Skeletal muscle satellite cell (primary cell): ENCODE data around the gene CCNL2.
"Not testable (repeated sequence)": the region's sequence is repeated elsewhere in the genome, so short reads cannot be mapped to it uniquely, and the experiment has no call there.

Source experiments
- H3K27me3 ChIP-seq: 2 replicates; pipeline ENCODE4 v1.7.0; 2013; ENCODE audit warnings: low read length; ENCODE audit not compliant: control insufficient read depth, insufficient read depth
- H3K36me3 ChIP-seq: 2 replicates; pipeline ENCODE4 v1.7.0; 2013; ENCODE audit warnings: mild to moderate bottlenecking, control low read depth, low read length; ENCODE audit not compliant: insufficient read depth
- H3K4me1 ChIP-seq: 2 replicates; pipeline ENCODE4 v1.7.0; 2013; ENCODE audit warnings: low read length; ENCODE audit not compliant: control insufficient read depth, insufficient read depth
- H3K4me2 ChIP-seq: 2 replicates; pipeline ENCODE4 v1.7.0; 2013; ENCODE audit warnings: mild to moderate bottlenecking, low read length
- H3K4me3 ChIP-seq: 2 replicates; pipeline ENCODE4 v1.7.0; 2013; ENCODE audit warnings: low read length
- H3K9ac ChIP-seq: 2 replicates; pipeline ENCODE4 v1.7.0; 2013; ENCODE audit warnings: mild to moderate bottlenecking, low read depth, low read length, moderate library complexity
- H3K9me3 ChIP-seq: replicated peaks from 2 replicates; pipeline ENCODE4 v1.7.0; 2013; ENCODE audit warnings: mild to moderate bottlenecking, control low read depth, low read length

The CCNL2 gene

DNA sequence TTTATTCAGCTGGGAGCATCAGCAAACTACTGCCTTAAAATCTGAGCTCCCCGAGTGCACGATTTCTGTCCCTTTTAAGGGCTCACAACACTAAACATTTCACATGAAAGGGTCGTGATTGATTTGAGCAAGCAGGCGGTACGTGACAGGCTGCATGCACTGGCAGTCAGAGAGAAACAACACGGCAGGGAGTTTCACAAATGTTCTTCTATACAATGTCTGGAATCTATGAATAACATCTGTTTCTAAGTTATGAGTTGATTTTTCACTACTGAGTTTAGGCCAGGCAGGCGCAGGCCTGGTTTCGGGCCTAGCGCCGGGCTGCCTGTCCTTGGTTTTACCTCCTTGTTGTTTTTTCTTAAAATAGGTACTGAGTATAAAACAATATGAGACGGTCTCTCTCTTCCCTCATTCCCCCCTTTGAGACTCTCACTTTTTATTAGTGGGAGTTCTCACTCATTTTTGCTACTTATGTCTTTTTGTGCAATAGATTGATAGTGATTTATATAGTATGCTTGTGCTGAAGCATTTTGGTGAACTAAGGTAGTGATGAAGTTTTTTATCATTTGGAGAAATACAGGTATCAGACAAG is 13.3 kb upstream of the CCNL2 start:
- not testable (repeated sequence) for H3K4me2 ChIP-seq, H3K9me3 ChIP-seq, H3K36me3 ChIP-seq, H3K4me1 ChIP-seq, H3K4me3 ChIP-seq, H3K9ac ChIP-seq, H3K27me3 ChIP-seq

DNA sequence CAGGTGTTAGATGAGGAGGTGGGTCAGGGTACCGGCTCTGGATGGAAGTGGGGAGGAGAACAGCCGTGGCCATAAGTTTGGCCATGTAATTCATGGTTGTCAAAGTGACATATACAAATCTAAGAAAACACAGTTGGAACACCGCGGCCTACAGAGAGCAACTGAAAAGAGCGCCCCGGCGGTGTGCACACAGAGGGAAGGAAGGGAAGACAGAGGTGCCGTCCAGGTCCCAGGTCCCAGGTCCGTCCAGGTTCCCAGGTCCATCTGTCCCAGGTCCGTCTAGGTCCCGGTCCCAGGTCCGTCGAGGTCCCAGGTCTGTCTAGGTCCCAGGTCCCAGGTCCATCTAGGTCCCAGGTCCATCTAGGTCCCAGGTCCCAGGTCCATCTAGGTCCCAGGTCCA is 12.5 kb upstream of the CCNL2 start:
- H3K9ac ChIP-seq, result no peak overlapping the region
- H3K36me3 ChIP-seq, result peaks cover 2% of the 10 kb centered on the region
- no peak overlapping the region for H3K4me3 ChIP-seq
- H3K9me3 ChIP-seq, result no peaks in the 10 kb centered on the region
- H3K4me1 ChIP-seq, result peaks cover 8% of the 10 kb centered on the region
- no peak overlapping the region for H3K4me2 ChIP-seq
- H3K27me3 ChIP-seq, result no peaks in the 10 kb centered on the region

DNA sequence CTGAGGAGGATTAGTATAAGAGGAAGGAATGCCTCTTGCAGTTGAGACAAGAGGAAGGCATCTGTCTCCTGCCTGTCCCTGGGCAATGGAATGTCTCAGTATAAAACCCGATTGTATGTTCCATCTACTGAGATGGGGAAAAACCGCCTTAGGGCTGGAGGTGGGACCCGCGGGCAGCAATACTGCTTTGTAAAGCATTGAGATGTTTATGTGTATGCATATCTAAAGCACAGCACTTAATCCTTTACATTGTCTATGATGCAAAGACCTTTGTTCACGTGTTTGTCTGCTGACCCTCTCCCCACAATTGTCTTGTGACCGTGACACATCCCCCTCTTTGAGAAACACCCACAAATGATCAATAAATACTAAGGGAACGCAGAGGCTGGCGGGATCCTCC is 11.1 kb upstream of the CCNL2 start:
- not testable (repeated sequence) for H3K9me3 ChIP-seq, H3K27me3 ChIP-seq, H3K9ac ChIP-seq, H3K4me2 ChIP-seq, H3K4me3 ChIP-seq
- Histone ChIP-seq H3K4me1 (peaks cover 18% of the 10 kb centered on the region), H3K36me3 (peaks cover 14% of the 10 kb centered on the region)

DNA sequence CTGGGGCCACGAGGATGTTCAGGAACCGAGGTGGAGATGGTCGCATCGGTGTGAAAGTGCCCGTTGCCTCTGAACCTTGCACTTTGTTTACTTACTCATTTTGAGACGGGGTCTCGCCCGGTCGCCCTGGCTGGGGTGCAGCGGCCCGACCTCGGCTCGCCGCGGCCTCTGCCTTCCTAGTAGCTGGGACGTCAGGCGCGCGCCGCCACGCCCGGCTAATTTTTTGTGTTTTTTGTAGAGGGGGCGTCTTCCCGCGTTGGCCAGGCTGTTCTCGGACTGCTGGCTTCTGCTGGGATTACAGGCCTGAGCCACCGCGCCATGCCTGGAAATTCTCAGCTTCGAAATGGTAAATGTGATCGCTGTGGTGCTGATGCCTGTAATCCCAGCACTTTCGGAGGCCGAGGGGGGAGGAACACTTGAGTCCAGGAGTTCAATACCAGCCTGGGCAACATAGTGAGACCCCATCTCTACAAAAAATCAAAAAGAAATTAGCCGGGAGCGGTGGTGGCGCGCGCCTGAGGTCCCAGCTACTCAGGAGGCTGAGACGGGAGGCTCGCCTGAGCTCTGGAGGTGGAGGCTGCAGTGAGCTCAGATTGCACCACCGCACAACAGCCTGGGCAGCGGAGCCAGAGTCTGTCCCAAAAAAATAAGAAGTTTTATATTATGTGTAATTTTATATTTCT is 8.6 kb upstream of the CCNL2 start:
- Histone ChIP-seq H3K9me3 (no peaks in the 10 kb centered on the region), H3K9ac (peak overlapping the region; percentile 99), H3K36me3 (peaks cover 28% of the 10 kb centered on the region), H3K4me1 (peaks cover 18% of the 10 kb centered on the region), H3K4me3 (peak overlapping the region; percentile 98), H3K4me2 (peak overlapping the region; percentile 96), H3K27me3 (no peaks in the 10 kb centered on the region)

DNA sequence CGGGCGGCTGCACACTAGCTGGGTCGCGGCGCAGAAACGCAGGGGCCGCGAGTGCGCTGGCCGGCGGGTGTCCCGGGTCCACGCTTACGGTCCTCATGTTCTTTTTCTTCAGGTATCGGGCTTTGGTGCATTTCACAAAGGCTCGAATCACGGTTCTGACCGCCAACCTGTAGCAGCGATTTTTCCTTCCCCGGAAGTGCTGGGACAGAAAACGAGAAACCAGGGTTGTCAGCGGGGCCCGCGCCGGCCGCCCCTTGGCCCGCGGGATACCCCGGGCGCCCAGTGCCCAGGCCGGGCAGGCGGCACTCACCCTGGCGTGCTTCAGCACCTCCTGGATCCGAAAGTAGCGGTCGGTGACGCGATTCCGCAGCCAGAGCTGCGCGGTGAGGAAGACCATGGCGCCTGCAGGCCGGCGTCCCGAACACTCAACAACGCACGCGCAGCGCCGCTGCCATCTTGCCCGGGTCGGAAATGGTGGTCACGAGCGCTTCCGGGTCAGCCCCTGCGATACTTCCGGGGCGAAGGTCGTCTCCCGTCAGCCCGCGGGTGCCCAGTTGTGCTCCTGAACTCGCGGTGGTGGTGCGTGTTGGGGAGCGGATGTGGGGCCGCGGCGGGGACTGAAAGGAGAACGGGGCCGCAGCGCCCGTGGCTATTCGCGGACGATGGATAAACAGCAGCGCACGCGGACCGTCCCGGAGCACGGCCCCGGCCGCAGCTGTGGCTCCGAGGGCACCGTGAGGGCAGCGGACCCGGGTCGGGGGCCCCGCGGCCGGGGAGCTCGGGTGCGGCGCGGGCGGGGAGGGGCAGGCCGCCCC is 7.9 kb upstream of the CCNL2 start, which contains the start of gene MRPL20:
MRPL20 (minus strand) TSS at position 473 of the 815 bp plus-strand sequence; CDS start at position 397, 76 bp downstream.
- Histone ChIP-seq H3K27me3 (no peaks in the 10 kb centered on the region), H3K4me3 (peak within 1 kb of the TSS; percentile 98), H3K9me3 (no peaks in the 10 kb centered on the region), H3K4me1 (peaks cover 23% of the 10 kb centered on the region), H3K9ac (peak within 1 kb of the TSS; percentile 99), H3K4me2 (peak within 1 kb of the TSS; percentile 96), H3K36me3 (peaks cover 33% of the 10 kb centered on the region)

DNA sequence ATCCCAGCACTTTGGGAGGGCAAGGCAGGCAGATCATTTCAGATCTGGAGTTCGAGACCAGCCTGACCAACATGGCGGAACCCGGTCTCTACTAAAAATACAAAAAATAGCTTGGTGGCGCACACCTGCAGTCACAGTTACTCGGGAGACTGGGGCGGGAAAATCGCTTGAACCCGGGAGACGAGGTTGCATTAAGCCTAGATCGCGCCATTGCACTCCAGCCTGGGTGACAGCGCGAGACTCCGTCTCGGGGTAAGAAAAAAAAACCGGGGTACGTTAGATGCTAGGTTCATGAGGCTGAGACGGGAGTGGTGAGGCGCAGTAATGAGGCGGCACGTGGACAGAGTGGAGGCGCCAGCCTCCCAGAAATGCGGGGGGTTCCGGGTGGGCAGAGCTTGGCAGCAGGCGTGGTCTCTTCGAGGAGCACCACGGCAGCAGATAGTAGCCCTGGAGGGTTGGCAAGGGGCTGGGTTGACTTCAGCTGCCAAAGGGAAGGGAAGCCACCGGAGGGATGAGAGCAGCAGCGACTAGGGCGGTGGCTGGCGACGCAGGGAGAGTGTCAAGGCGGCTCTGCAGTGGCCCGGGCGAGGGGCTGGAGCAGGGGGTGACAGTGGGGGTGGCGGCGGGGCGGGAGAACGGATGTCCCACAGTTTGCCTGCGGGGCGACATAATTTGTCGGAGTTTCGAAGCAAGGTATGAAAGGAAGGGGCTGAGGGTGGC is 7.1 kb upstream of the CCNL2 start:
- H3K4me1 ChIP-seq, result peaks cover 29% of the 10 kb centered on the region
- H3K9ac ChIP-seq, result peak overlapping the region; percentile 99
- H3K27me3 ChIP-seq, result no peaks in the 10 kb centered on the region
- no peaks in the 10 kb centered on the region for H3K9me3 ChIP-seq
- peaks cover 40% of the 10 kb centered on the region for H3K36me3 ChIP-seq
- peak overlapping the region; percentile 96 for H3K4me2 ChIP-seq
- H3K4me3 ChIP-seq, result peak overlapping the region; percentile 98

DNA sequence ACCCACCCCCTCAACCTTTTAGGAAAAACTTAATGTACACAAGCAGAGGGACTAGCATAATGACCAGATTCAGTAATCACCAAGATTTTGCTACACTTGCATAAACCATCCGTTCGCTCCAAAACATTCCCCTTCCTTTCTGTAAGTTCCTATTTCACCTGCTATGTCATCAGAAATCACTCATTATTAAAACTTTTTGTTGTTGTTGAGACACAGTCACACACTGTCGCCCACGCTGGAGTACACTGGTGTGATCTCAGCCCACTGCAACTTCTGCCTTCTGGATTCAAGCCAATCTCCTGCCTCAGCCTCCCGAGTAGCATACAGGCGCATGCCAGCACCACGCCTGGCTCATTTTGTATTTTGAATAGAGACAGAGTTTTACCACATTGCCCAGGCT is 4.5 kb upstream of the CCNL2 start:
- Histone ChIP-seq H3K9me3 (no peaks in the 10 kb centered on the region), H3K27me3 (no peaks in the 10 kb centered on the region), H3K4me2 (no peak overlapping the region), H3K4me1 (peaks cover 42% of the 10 kb centered on the region), H3K9ac (no peak overlapping the region), H3K4me3 (no peak overlapping the region), H3K36me3 (peaks cover 49% of the 10 kb centered on the region)

DNA sequence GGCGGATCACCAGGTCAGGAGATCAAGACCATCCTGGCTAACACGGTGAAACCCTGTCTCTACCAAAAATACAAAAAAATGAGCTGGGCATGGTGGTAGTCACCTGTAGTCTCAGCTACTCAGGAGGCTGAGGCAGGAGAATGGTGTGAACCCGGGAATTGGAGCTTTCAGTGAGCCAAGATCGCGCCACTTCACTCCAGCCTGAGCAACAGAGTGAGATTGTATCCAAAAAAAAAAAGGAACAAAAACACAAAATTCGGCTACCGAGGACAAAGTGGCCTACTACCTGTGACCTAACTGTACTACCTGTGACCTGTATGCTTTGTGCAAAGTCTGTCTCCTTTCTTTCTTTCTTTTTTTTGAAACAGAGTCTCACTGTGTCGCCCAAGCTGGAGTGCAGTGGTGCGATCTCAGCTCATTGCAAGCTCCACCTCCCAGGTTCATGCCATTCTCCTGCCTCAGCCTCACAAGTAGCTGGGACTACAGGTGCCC is 3.8 kb upstream of the CCNL2 start:
- H3K9ac ChIP-seq, H3K4me2 ChIP-seq, H3K27me3 ChIP-seq, H3K4me3 ChIP-seq, H3K9me3 ChIP-seq: not testable (repeated sequence)
- peaks cover 37% of the 10 kb centered on the region for H3K4me1 ChIP-seq
- H3K36me3 ChIP-seq, result peaks cover 50% of the 10 kb centered on the region

DNA sequence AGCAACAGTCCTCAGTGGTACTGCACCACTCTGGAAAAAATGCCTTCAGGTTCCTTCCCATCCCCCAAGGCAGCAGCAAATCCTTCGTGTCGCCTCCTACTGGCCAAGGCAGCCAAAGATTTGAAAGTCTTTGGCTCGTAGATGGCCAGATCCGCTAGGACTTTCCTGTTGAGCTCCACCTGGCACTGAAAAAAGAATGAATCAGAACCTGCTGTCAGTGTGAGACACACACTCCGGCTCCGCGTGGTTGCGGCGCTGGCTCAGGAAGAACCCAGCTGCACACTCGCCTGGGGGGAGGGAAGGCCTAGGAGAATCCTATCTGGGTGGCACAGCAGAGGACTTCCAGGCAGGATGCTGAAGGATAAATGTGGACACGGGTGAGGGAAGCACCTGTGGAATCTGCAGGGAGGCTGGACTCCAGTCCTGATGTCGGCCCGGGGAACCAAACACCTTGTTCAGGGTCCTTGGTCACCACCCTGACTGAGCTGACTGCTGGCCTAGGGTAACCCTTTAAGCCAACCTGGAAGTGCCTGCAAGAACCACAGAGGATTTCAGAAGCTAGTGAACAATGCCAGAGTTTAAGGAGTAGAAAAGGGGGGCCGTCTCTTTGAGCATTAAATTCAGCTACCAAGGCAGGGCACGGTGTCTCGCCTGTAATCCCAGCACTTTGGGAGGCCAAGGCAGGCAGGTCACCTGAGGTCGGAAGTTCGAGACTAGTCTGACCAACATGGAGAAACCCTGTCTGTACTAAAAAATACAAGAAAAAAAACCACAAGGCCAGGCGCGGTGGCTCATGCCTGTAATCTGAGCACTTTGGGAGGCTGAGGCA is 3.2 kb upstream of the CCNL2 start:
- H3K4me2 ChIP-seq, result no peak overlapping the region
- peaks cover 57% of the 10 kb centered on the region for H3K36me3 ChIP-seq
- H3K9ac ChIP-seq, result no peak overlapping the region

DNA sequence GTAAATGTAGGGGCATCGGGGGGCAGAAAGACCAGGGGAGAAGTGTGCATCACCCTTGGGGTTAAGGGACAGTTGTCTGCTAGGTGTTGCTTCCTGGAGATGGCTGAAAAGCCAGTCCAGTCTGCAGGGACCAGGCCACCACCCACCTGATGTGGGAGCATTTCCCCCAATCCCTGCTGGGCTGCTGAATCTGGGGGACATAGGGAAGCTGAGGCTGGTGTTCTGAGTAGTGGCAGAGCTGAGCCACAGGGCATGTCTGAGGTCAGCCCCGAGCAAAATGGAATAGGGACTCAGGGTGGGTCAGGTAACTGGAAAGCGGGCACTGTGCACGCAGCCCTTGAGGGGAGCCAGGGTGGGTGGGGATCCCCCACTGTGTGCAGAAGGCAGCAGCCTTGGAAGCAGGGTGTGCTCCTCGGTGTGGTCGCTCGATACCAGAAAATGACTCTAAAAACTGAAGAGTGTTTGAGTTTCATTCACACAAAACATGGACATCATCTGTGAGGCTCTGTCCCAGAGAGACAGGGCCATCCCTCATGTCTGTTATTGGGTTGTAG is 2.4 kb upstream of the CCNL2 start:
- Histone ChIP-seq H3K27me3 (no peaks in the 10 kb centered on the region), H3K36me3 (peaks cover 62% of the 10 kb centered on the region), H3K4me3 (peak overlapping the region; percentile 87), H3K4me1 (peaks cover 46% of the 10 kb centered on the region), H3K9me3 (no peaks in the 10 kb centered on the region), H3K4me2 (peak overlapping the region; percentile 99), H3K9ac (no peak overlapping the region)

More for the DNA sequence above, 3.2 kb upstream of the CCNL2 start:
- Histone ChIP-seq H3K9me3 (no peaks in the 10 kb centered on the region), H3K27me3 (no peaks in the 10 kb centered on the region), H3K4me3 (no peak overlapping the region), H3K4me1 (peaks cover 42% of the 10 kb centered on the region)
